ENCODE data around the gene DNER.
"Not testable (repeated sequence)": the region's sequence is repeated elsewhere in the genome, so short reads cannot be mapped to it uniquely, and the experiment has no call there.

The DNER gene

GRCh38 chr2:229380101-229380625 is 334.2 kb downstream of the DNER start:
- no peak for DNase-seq

GRCh38 chr2:229378386-229378785 is 336.0 kb downstream of the DNER start:
- DNase-seq: no peak

GRCh38 chr2:229376866-229377265 is 337.5 kb downstream of the DNER start:
- DNase-seq: no peak

- DNase-seq: no peak
These were observed 339.1 kb downstream of the DNER start for GRCh38 chr2:229375251-229375650.

- DNase-seq: not testable (repeated sequence)
These were observed 341.0 kb downstream of the DNER start for GRCh38 chr2:229373311-229373710.

GRCh38 chr2:229372207-229372606 is 342.1 kb downstream of the DNER start:
- no peak for DNase-seq

GRCh38 chr2:229371086-229371485 is 343.3 kb downstream of the DNER start:
- DNase-seq: no peak

GRCh38 chr2:229370509-229370908 is 343.8 kb downstream of the DNER start:
- no peak for DNase-seq

- DNase-seq: no peak
These were observed 351.1 kb downstream of the DNER start for GRCh38 chr2:229363185-229363814.

GRCh38 chr2:229350883-229351282 is 363.5 kb downstream of the DNER start:
- DNase-seq: no peak

- DNase-seq: no peak
These were observed 364.1 kb downstream of the DNER start for GRCh38 chr2:229350117-229350805.

- no peak for DNase-seq
These were observed 366.2 kb downstream of the DNER start for GRCh38 chr2:229348128-229348527.

GRCh38 chr2:229346816-229347540 is 367.4 kb downstream of the DNER start:
- no peak for DNase-seq

GRCh38 chr2:229344955-229345354 is 369.4 kb downstream of the DNER start:
- no peak for DNase-seq

GRCh38 chr2:229344151-229344551 is 370.2 kb downstream of the DNER start:
- no peak for DNase-seq

GRCh38 chr2:229343661-229344060 is 370.7 kb downstream of the DNER start:
- no peak for DNase-seq

- no peak for DNase-seq
These were observed 372.0 kb downstream of the DNER start for GRCh38 chr2:229342376-229342775.

- DNase-seq: no peak
These were observed 374.1 kb downstream of the DNER start for GRCh38 chr2:229340086-229340760.

- DNase-seq: no peak
These were observed 374.7 kb downstream of the DNER start for GRCh38 chr2:229339618-229340017.

- not testable (repeated sequence) for DNase-seq
These were observed 375.2 kb downstream of the DNER start for GRCh38 chr2:229339171-229339570.

GRCh38 chr2:229335877-229336346 is 378.4 kb downstream of the DNER start:
- no peak for DNase-seq

- no peak for DNase-seq
These were observed 379.0 kb downstream of the DNER start for GRCh38 chr2:229335330-229335729.

- peak; percentile 26 for DNase-seq
These were observed 383.4 kb downstream of the DNER start for GRCh38 chr2:229330952-229331351.
